Endothelial cell of umbilical vein (primary cell): ENCODE measurements around the gene PIP4P1.

ENCODE experiments used
- CTCF ChIP-seq, 2 donors: IDR thresholded peaks; 1 replicate in 1 of 2; 2 replicates in 1 of 2; pipeline ENCODE4 v1.5.1; 2011; ENCODE audit warnings: low read length in 2 of 2, mild to moderate bottlenecking in 2 of 2, moderate library complexity in 2 of 2, control low read depth in 1 of 2, inconsistent platforms in 1 of 2, low read depth in 1 of 2; ENCODE audit not compliant: insufficient read depth in 1 of 2; ENCODE audit errors: extremely low read depth in 1 of 2
- EZH2 ChIP-seq: IDR thresholded peaks from 2 replicates; pipeline ENCODE4 v1.6.1; 2012; ENCODE audit warnings: borderline replicate concordance, low read depth, mild to moderate bottlenecking, moderate library complexity, low read length, inconsistent platforms; ENCODE audit not compliant: severe bottlenecking
- FOS ChIP-seq: IDR thresholded peaks from 2 replicates; pipeline ENCODE4 v1.6.1; 2011; ENCODE audit warnings: mild to moderate bottlenecking, low read length, moderate library complexity, borderline replicate concordance; ENCODE audit not compliant: insufficient read depth
- GATA2 ChIP-seq: IDR thresholded peaks from 2 replicates; pipeline ENCODE4 v1.7.0; 2011; ENCODE audit warnings: low read depth, mild to moderate bottlenecking, moderate library complexity, mixed read lengths, low read length; ENCODE audit not compliant: insufficient read length, insufficient read depth
- JUN ChIP-seq: IDR thresholded peaks from 2 replicates; pipeline ENCODE4 v1.6.1; 2011; ENCODE audit warnings: borderline replicate concordance, low read depth; ENCODE audit not compliant: insufficient read length, insufficient read depth
- MAX ChIP-seq: IDR thresholded peaks from 2 replicates; pipeline ENCODE4 v1.6.1; 2011; ENCODE audit not compliant: insufficient read depth, insufficient read length
- MYC ChIP-seq: IDR thresholded peaks from one replicate; pipeline ENCODE4 v1.6.1; 2011; ENCODE audit warnings: mild to moderate bottlenecking, low read depth, low read length
- POLR2A ChIP-seq: IDR thresholded peaks from 2 replicates; pipeline ENCODE4 v1.6.1; 2012; ENCODE audit warnings: low read depth, mild to moderate bottlenecking, control low read depth, low read length
- POLR2AphosphoS5 ChIP-seq: IDR thresholded peaks from 2 replicates; pipeline ENCODE4 v1.6.1; 2012; ENCODE audit warnings: low read depth, mild to moderate bottlenecking, control low read depth, low read length, moderate library complexity; ENCODE audit not compliant: insufficient read depth

GRCh38 chr14:20490563-20490962, 29.3 kb upstream of the PIP4P1 start:
- TF ChIP-seq CTCF (IDR thresholded peaks at IDR 0.05; ENCODE audit: extremely low read depth in 1 of 2, insufficient read depth in 1 of 2, low read depth in 1 of 2, low read length in 2 of 2): no peak
- TF ChIP-seq POLR2A: no peak
- no peak for TF ChIP-seq POLR2AphosphoS5
- no peak for TF ChIP-seq EZH2
- no peak for TF ChIP-seq GATA2
- no peak for TF ChIP-seq JUN
- TF ChIP-seq FOS: no peak
- TF ChIP-seq MYC: no peak
- TF ChIP-seq MAX: no peak
